Progenitor cell of endocrine pancreas (in vitro differentiated cells): ENCODE data around the gene LTBP1. TPM values are rescaled to one million over a fixed set of nuclear protein-coding genes. Genes with fewer than 3 reads are reported as not detected.

Source experiments
- DNase-seq: peaks from one replicate; pipeline ENCODE4 v3.0.0; 2021; ENCODE audit warnings: low spot score; ENCODE audit not compliant: unreplicated experiment
- H3K27ac Mint-ChIP-seq: 2 replicates; pipeline ENCODE4 v1.8.0; 2021; ENCODE audit warnings: mild to moderate bottlenecking, moderate library complexity, mixed read lengths
- H3K27me3 Mint-ChIP-seq: 2 replicates; pipeline ENCODE4 v1.8.0; 2021; ENCODE audit warnings: mixed read lengths
- H3K36me3 Mint-ChIP-seq: 2 replicates; pipeline ENCODE4 v1.8.0; 2022; ENCODE audit warnings: mixed read lengths; ENCODE audit not compliant: insufficient read depth
- H3K4me1 Mint-ChIP-seq: 2 replicates; pipeline ENCODE4 v1.8.0; 2021; ENCODE audit warnings: low read depth, mixed read lengths
- H3K4me3 Mint-ChIP-seq: 2 replicates; pipeline ENCODE4 v1.8.0; 2021; ENCODE audit warnings: low read depth, mild to moderate bottlenecking, moderate library complexity, mixed read lengths
- H3K9me3 Mint-ChIP-seq: 2 replicates; pipeline ENCODE4 v1.8.0; 2021; ENCODE audit warnings: low read depth, mixed read lengths
- CTCF ChIP-seq: fragments of 200-600 bp; sonication (generic); IDR thresholded peaks from one replicate; pipeline ENCODE4 v1.5.0; 2021; ENCODE audit warnings: antibody characterized with exemption, mild to moderate bottlenecking; ENCODE audit not compliant: unreplicated experiment
- total RNA-seq: library from RNA; stranded (reverse); gene quantifications from 2 replicates; pipeline ENCODE4 v1.2.1, GENCODE V29; 2021

Gene LTBP1
- total RNA-seq, 1 donor from 2014 or later, result 63.0 TPM

GRCh38 chr2:32932825-32933755, 13.7 kb upstream of the LTBP1 start:
- Mint-ChIP-seq H3K4me3 (no peak overlapping the region), H3K9me3 (no peaks in the 10 kb centered on the region), H3K4me1 (peaks cover 6% of the 10 kb centered on the region), H3K27ac (no peak overlapping the region), H3K27me3 (no peaks in the 10 kb centered on the region), H3K36me3 (no peaks in the 10 kb centered on the region)
- no peak for TF ChIP-seq CTCF
- DNase-seq, result no peak

GRCh38 chr2:32933756-32934095, 13.0 kb upstream of the LTBP1 start:
- Mint-ChIP-seq H3K27ac (no peak overlapping the region), H3K9me3 (no peaks in the 10 kb centered on the region), H3K4me1 (peaks cover 11% of the 10 kb centered on the region), H3K36me3 (no peaks in the 10 kb centered on the region), H3K4me3 (no peak overlapping the region), H3K27me3 (no peaks in the 10 kb centered on the region)
- TF ChIP-seq CTCF, result no peak
- no peak for DNase-seq

- Mint-ChIP-seq H3K27me3 (no peaks in the 10 kb centered on the region), H3K36me3 (no peaks in the 10 kb centered on the region), H3K9me3 (no peaks in the 10 kb centered on the region), H3K27ac (no peak overlapping the region), H3K4me1 (peaks cover 12% of the 10 kb centered on the region), H3K4me3 (no peak overlapping the region)
- DNase-seq, result no peak
- no peak for TF ChIP-seq CTCF
Observed at GRCh38 chr2:32937602-32938448, 8.9 kb upstream of the LTBP1 start.

- no peak for TF ChIP-seq CTCF
- Mint-ChIP-seq H3K27me3 (no peaks in the 10 kb centered on the region), H3K36me3 (no peaks in the 10 kb centered on the region), H3K4me3 (no peak overlapping the region), H3K27ac (no peak overlapping the region), H3K9me3 (no peaks in the 10 kb centered on the region), H3K4me1 (peaks cover 12% of the 10 kb centered on the region)
- DNase-seq, result no peak
Observed at GRCh38 chr2:32938934-32939333, 7.8 kb upstream of the LTBP1 start.

GRCh38 chr2:32940316-32940997, 6.3 kb upstream of the LTBP1 start:
- TF ChIP-seq CTCF, result no peak
- Mint-ChIP-seq H3K4me1 (peaks cover 12% of the 10 kb centered on the region), H3K9me3 (no peaks in the 10 kb centered on the region), H3K36me3 (no peaks in the 10 kb centered on the region), H3K27ac (no peak overlapping the region), H3K27me3 (no peaks in the 10 kb centered on the region), H3K4me3 (no peak overlapping the region)
- DNase-seq, result no peak
